Measurements from ENCODE around the gene MAGEB5.
"Not testable (repeated sequence)": the region's sequence is repeated elsewhere in the genome, so short reads cannot be mapped to it uniquely, and the experiment has no call there.

MAGEB5 gene, protein sequence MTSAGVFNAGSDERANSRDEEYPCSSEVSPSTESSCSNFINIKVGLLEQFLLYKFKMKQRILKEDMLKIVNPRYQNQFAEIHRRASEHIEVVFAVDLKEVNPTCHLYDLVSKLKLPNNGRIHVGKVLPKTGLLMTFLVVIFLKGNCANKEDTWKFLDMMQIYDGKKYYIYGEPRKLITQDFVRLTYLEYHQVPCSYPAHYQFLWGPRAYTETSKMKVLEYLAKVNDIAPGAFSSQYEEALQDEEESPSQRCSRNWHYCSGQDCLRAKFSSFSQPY

DNA sequence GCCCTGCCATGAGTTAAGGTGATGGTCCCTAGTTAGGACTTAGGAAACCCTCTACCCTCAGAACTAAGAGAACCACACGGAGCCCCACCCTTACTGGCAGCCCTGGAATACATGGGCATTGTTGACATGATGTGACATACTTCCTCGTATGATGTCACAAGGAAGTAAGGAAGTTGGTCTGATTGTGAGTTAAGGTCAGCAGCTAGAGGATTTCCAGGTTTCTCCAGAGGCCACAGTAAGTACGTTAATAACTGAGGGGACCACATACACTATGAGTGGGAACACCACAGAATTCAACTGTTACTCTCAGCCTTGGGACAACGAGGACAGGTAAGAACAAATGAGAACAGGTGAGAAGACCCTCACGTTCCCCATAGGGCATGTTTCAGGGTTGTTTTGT is at the start of gene MAGEB5:
TSS of gene MAGEB5 (plus strand) at position 301 of the 400 bp plus-strand sequence. CDS start 1,133 bp downstream, outside the sequence.
- no peaks in the 10 kb centered on the region for H3K27me3 ChIP-seq (ENCODE audit: control insufficient read depth in 1 of 2, insufficient read depth in 2 of 2, low read length in 2 of 2)
- no peaks in the 10 kb centered on the region for H3K9me3 ChIP-seq (ENCODE audit: control insufficient read depth in 1 of 2, low read length in 2 of 2)
- no peaks in the 10 kb centered on the region for H3K4me1 ChIP-seq (ENCODE audit: control insufficient read depth in 1 of 2, insufficient read depth in 2 of 2, low read length in 2 of 2)
- no peak within 1 kb of the TSS for H3K27ac ChIP-seq (ENCODE audit: low read depth, low read length)
- no peak within 1 kb of the TSS for H3K9ac ChIP-seq (ENCODE audit: low read depth in 1 of 2, low read length in 2 of 2)
- H3K36me3 ChIP-seq (ENCODE audit: control insufficient read depth in 1 of 2, insufficient read depth in 2 of 2, low read length in 2 of 2), result no peaks in the 10 kb centered on the region
- no peak within 1 kb of the TSS for H3K4me3 ChIP-seq (ENCODE audit: low read depth in 1 of 2, low read length in 2 of 2)

DNA sequence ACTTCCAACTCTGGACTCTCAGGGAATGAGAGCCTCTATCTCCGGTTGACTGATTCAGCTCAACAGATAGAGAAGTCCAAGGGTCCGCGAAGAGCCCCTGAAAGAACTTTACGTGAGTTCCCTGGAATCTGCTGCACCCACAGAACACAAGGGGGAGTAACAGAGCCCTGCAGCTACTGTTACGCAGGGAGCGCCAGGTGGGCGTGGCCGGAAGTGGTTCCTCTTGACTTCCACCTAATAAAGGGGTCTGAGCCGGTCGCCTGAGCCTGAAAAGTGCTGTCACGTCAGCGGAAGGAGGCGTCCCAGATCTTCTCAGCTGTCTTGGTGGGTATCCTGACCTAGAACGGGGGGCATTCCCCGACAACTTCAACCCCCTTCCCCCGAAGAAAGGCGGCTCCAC is 23.8 kb upstream of the MAGEB5 start, which contains the start of gene MAGEB6:
TSS of gene MAGEB6 (plus strand) at position 237 of the 400 bp plus-strand sequence. CDS start 1,407 bp downstream, outside the sequence.
- Histone ChIP-seq H3K27ac (ENCODE audit: low read depth, low read length) (no peak within 1 kb of the TSS), H3K4me1 (ENCODE audit: control insufficient read depth in 1 of 2, insufficient read depth in 2 of 2, low read length in 2 of 2) (no peaks in the 10 kb centered on the region), H3K9me3 (ENCODE audit: control insufficient read depth in 1 of 2, low read length in 2 of 2) (no peaks in the 10 kb centered on the region), H3K4me3 (ENCODE audit: low read depth in 1 of 2, low read length in 2 of 2) (no peak within 1 kb of the TSS), H3K9ac (ENCODE audit: low read depth in 1 of 2, low read length in 2 of 2) (no peak within 1 kb of the TSS), H3K36me3 (ENCODE audit: control insufficient read depth in 1 of 2, insufficient read depth in 2 of 2, low read length in 2 of 2) (no peaks in the 10 kb centered on the region), H3K27me3 (ENCODE audit: control insufficient read depth in 1 of 2, insufficient read depth in 2 of 2, low read length in 2 of 2) (no peaks in the 10 kb centered on the region)

DNA sequence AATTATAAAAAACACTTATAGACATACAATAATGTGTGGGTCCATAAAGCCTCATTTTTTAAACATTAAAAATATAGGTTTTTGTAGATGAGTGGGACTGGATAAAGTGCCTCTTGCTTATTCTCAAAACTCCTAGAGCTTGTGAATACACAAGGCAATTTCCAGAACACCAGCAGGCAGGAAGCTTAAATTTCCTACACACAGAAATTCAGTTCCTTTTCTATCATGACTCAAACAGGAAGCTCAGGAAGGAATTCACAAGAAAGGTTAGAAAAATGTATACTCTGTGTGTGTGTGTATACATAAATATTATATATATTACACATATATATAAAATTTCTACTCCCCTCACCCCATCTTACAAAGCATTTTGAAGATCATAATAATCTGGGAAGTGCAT is 12.4 kb upstream of the MAGEB5 start:
- Histone ChIP-seq H3K9me3 (ENCODE audit: control insufficient read depth in 1 of 2, low read length in 2 of 2) (no peaks in the 10 kb centered on the region), H3K27me3 (ENCODE audit: control insufficient read depth in 1 of 2, insufficient read depth in 2 of 2, low read length in 2 of 2) (no peaks in the 10 kb centered on the region), H3K4me1 (ENCODE audit: control insufficient read depth in 1 of 2, insufficient read depth in 2 of 2, low read length in 2 of 2) (no peaks in the 10 kb centered on the region), H3K27ac (ENCODE audit: low read depth, low read length) (no peak overlapping the region), H3K4me3 (ENCODE audit: low read depth in 1 of 2, low read length in 2 of 2) (no peak overlapping the region), H3K9ac (ENCODE audit: low read depth in 1 of 2, low read length in 2 of 2) (no peak overlapping the region), H3K36me3 (ENCODE audit: control insufficient read depth in 1 of 2, insufficient read depth in 2 of 2, low read length in 2 of 2) (no peaks in the 10 kb centered on the region)

DNA sequence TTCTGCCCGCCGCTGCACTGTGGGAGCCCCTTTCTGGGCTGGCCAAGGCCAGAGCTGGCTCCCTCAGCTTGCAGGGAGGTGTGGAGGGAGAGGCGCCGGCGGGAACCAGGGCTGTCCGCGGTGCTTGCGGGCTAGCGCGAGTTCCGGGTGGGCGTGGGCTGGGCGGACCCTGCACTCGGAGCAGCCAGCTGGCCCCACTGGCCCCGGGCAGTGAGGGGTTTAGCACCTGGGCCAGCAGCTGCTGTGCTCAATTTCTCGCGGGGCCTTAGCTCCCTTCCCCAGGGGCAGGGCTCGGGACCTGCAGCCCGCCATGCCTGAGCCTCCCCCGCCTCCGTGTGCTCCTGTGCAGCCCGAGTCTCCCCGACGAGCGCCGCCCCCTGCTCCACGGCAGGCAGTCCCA is 11.3 kb upstream of the MAGEB5 start:
- not testable (repeated sequence) for H3K27me3 ChIP-seq (ENCODE audit: control insufficient read depth in 1 of 2, insufficient read depth in 2 of 2, low read length in 2 of 2); H3K9me3 ChIP-seq (ENCODE audit: control insufficient read depth in 1 of 2, low read length in 2 of 2); H3K9ac ChIP-seq (ENCODE audit: low read depth in 1 of 2, low read length in 2 of 2); H3K4me3 ChIP-seq (ENCODE audit: low read depth in 1 of 2, low read length in 2 of 2); H3K27ac ChIP-seq (ENCODE audit: low read depth, low read length); H3K36me3 ChIP-seq (ENCODE audit: control insufficient read depth in 1 of 2, insufficient read depth in 2 of 2, low read length in 2 of 2); H3K4me1 ChIP-seq (ENCODE audit: control insufficient read depth in 1 of 2, insufficient read depth in 2 of 2, low read length in 2 of 2)

DNA sequence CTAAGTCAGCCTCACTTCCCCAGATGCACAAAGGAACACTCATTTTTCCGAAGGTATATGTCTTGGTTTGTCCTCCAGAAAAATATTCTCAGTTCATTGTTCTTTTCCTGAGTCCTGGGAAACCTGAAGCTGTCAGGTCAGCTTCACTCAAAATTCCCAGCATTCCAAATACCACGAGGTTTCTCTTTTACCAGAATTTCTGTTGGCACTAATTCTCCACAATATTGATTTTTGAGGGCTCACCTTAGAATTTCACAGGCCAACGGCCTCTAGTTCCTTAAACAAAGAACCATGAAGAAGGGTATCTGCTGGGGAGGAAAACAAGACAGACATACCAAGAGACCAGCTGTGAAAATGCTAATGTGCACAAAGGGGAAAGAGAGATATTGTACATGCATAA is 8.0 kb upstream of the MAGEB5 start:
- H3K27ac ChIP-seq (ENCODE audit: low read depth, low read length), result no peak overlapping the region
- H3K4me3 ChIP-seq (ENCODE audit: low read depth in 1 of 2, low read length in 2 of 2), result no peak overlapping the region
- no peaks in the 10 kb centered on the region for H3K27me3 ChIP-seq (ENCODE audit: control insufficient read depth in 1 of 2, insufficient read depth in 2 of 2, low read length in 2 of 2)
- no peaks in the 10 kb centered on the region for H3K36me3 ChIP-seq (ENCODE audit: control insufficient read depth in 1 of 2, insufficient read depth in 2 of 2, low read length in 2 of 2)
- H3K4me1 ChIP-seq (ENCODE audit: control insufficient read depth in 1 of 2, insufficient read depth in 2 of 2, low read length in 2 of 2), result no peaks in the 10 kb centered on the region
- H3K9ac ChIP-seq (ENCODE audit: low read depth in 1 of 2, low read length in 2 of 2), result no peak overlapping the region
- H3K9me3 ChIP-seq (ENCODE audit: control insufficient read depth in 1 of 2, low read length in 2 of 2), result no peaks in the 10 kb centered on the region

DNA sequence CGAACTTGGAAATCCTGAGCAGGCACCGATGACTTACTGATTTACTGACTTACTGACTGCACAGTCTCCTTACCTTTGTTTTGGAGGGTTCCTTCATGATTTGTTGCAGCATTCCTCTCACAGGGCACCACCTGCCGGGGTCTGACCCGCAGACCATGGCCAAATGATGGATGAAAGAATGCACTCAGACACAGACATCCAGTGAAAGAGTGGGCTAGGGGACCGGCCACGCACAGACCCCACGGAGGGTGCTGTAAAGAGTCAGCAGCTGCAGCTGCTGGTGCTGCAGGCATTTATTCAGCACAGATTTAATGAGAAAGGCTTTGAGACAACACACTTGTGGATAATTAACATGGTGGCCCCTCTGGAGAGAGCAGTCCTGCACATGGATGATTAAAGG is 3.4 kb downstream of the MAGEB5 start:
- Histone ChIP-seq H3K4me1 (ENCODE audit: control insufficient read depth in 1 of 2, insufficient read depth in 2 of 2, low read length in 2 of 2) (no peaks in the 10 kb centered on the region), H3K36me3 (ENCODE audit: control insufficient read depth in 1 of 2, insufficient read depth in 2 of 2, low read length in 2 of 2) (no peaks in the 10 kb centered on the region), H3K9me3 (ENCODE audit: control insufficient read depth in 1 of 2, low read length in 2 of 2) (no peaks in the 10 kb centered on the region), H3K27ac (ENCODE audit: low read depth, low read length) (no peak overlapping the region), H3K27me3 (ENCODE audit: control insufficient read depth in 1 of 2, insufficient read depth in 2 of 2, low read length in 2 of 2) (no peaks in the 10 kb centered on the region), H3K4me3 (ENCODE audit: low read depth in 1 of 2, low read length in 2 of 2) (no peak overlapping the region), H3K9ac (ENCODE audit: low read depth in 1 of 2, low read length in 2 of 2) (no peak overlapping the region)

DNA sequence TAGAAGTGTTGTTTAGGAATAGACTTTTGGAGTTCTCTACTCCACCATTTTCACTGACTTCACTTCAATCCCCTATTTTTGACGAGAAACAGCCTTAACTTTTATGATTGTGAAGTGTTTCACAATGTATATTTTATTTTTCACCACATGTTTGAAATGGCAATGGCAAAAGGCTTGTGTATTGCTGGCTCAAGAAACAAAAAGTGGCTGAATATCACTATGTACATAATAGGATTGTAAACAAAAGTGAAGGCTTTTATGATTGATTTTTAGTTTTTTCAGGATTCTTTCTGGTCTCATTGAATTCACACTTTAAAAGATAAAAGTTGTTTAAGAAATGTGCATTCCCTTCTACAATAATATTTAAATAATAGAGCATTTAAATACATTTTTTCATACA is 18.2 kb downstream of the MAGEB5 start:
- Histone ChIP-seq H3K4me1 (ENCODE audit: control insufficient read depth in 1 of 2, insufficient read depth in 2 of 2, low read length in 2 of 2) (no peaks in the 10 kb centered on the region), H3K36me3 (ENCODE audit: control insufficient read depth in 1 of 2, insufficient read depth in 2 of 2, low read length in 2 of 2) (no peaks in the 10 kb centered on the region), H3K9me3 (ENCODE audit: control insufficient read depth in 1 of 2, low read length in 2 of 2) (no peaks in the 10 kb centered on the region), H3K27me3 (ENCODE audit: control insufficient read depth in 1 of 2, insufficient read depth in 2 of 2, low read length in 2 of 2) (no peaks in the 10 kb centered on the region), H3K4me3 (ENCODE audit: low read depth in 1 of 2, low read length in 2 of 2) (no peak overlapping the region), H3K9ac (ENCODE audit: low read depth in 1 of 2, low read length in 2 of 2) (no peak overlapping the region), H3K27ac (ENCODE audit: low read depth, low read length) (no peak overlapping the region)

DNA sequence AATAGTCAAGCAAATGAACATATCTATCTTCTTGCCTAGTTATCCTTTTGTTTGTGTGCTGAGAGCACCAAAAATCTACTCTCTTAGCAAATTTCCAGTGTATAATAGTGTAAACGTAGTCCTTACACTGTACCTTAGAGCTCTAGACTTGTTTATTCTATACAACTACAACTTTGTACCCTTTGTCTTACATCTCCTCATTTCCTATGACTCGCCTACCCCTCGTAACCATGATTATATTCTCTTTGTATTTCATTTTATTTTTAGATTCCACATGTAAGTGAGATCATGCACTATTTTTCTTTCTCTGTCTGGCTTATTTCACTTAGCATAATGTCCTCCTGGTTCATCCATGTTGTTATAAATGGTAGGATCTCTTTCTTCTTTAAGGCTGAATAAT is 37.6 kb downstream of the MAGEB5 start:
- Histone ChIP-seq H3K27me3 (ENCODE audit: control insufficient read depth in 1 of 2, insufficient read depth in 2 of 2, low read length in 2 of 2) (no peaks in the 10 kb centered on the region), H3K9ac (ENCODE audit: low read depth in 1 of 2, low read length in 2 of 2) (no peak overlapping the region), H3K36me3 (ENCODE audit: control insufficient read depth in 1 of 2, insufficient read depth in 2 of 2, low read length in 2 of 2) (no peaks in the 10 kb centered on the region), H3K4me1 (ENCODE audit: control insufficient read depth in 1 of 2, insufficient read depth in 2 of 2, low read length in 2 of 2) (no peaks in the 10 kb centered on the region), H3K9me3 (ENCODE audit: control insufficient read depth in 1 of 2, low read length in 2 of 2) (no peaks in the 10 kb centered on the region), H3K4me3 (ENCODE audit: low read depth in 1 of 2, low read length in 2 of 2) (no peak overlapping the region), H3K27ac (ENCODE audit: low read depth, low read length) (no peak overlapping the region)

DNA sequence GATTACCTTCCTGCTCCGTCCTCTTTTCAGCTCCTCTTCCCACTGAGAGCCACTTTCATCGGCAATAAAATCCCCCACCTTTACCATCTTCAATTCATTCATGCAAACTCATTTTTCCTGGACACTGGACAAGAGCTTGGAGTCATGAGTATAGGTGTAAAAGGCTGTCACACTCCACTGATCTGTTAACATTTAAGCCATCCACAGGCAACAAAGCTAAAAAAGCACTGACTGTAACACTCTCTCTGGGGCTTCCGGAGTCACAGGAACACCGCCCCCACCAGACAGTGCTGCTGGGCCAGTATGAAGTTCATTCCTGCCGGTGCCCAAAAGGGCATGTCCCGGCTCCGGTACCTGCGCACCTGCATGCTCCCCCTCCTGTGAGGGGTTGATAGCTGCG is 38.5 kb downstream of the MAGEB5 start:
- H3K9me3 ChIP-seq (ENCODE audit: control insufficient read depth in 1 of 2, low read length in 2 of 2), result no peaks in the 10 kb centered on the region
- no peak overlapping the region for H3K4me3 ChIP-seq (ENCODE audit: low read depth in 1 of 2, low read length in 2 of 2)
- no peak overlapping the region for H3K9ac ChIP-seq (ENCODE audit: low read depth in 1 of 2, low read length in 2 of 2)
- H3K27ac ChIP-seq (ENCODE audit: low read depth, low read length), result no peak overlapping the region
- no peaks in the 10 kb centered on the region for H3K27me3 ChIP-seq (ENCODE audit: control insufficient read depth in 1 of 2, insufficient read depth in 2 of 2, low read length in 2 of 2)
- no peaks in the 10 kb centered on the region for H3K4me1 ChIP-seq (ENCODE audit: control insufficient read depth in 1 of 2, insufficient read depth in 2 of 2, low read length in 2 of 2)
- no peaks in the 10 kb centered on the region for H3K36me3 ChIP-seq (ENCODE audit: control insufficient read depth in 1 of 2, insufficient read depth in 2 of 2, low read length in 2 of 2)

DNA sequence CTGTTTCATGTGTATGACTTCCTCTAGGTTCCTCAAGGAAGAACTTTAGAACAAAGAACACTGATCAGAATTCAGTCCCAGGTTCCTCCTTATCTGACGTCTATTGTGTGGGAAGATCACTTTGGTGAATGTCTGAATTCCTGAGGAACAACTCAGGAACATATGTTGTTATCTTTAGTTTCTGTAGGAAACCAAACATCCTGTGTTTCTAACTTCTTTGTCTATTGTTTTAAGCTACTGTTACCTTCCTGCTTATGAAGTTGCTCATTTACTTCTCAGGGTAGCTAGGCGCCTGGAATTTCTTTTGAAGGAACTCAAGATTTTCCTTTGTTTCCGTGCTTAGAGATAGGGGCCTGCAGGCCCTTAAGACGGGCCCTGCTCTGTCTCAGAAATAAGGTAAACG is 46.2 kb downstream of the MAGEB5 start:
- H3K4me3 ChIP-seq (ENCODE audit: low read depth in 1 of 2, low read length in 2 of 2), result no peak overlapping the region
- H3K9me3 ChIP-seq (ENCODE audit: control insufficient read depth in 1 of 2, low read length in 2 of 2), result no peaks in the 10 kb centered on the region
- no peak overlapping the region for H3K27ac ChIP-seq (ENCODE audit: low read depth, low read length)
- no peaks in the 10 kb centered on the region for H3K27me3 ChIP-seq (ENCODE audit: control insufficient read depth in 1 of 2, insufficient read depth in 2 of 2, low read length in 2 of 2)
- H3K9ac ChIP-seq (ENCODE audit: low read depth in 1 of 2, low read length in 2 of 2), result no peak overlapping the region
- H3K4me1 ChIP-seq (ENCODE audit: control insufficient read depth in 1 of 2, insufficient read depth in 2 of 2, low read length in 2 of 2), result no peaks in the 10 kb centered on the region
- no peaks in the 10 kb centered on the region for H3K36me3 ChIP-seq (ENCODE audit: control insufficient read depth in 1 of 2, insufficient read depth in 2 of 2, low read length in 2 of 2)

All from duodenal mucosa (tissue), 2 donors.